GM23248 (cell line): ENCODE data around the gene LIM2.

ENCODE experiments used
- EZH2 ChIP-seq: fragments of 200-600 bp; sonication (generic); IDR thresholded peaks from 2 replicates; pipeline ENCODE4 v1.6.1; 2018; ENCODE audit warnings: antibody characterized with exemption, mild to moderate bottlenecking; ENCODE audit not compliant: insufficient read depth, poor library complexity, severe bottlenecking
- EZH2phosphoT487 ChIP-seq: fragments of 200-600 bp; sonication (generic); IDR thresholded peaks from 2 replicates; pipeline ENCODE4 v1.6.1; 2018; ENCODE audit warnings: antibody characterized with exemption, moderate library complexity, mild to moderate bottlenecking, low read depth; ENCODE audit not compliant: insufficient read depth

DNA sequence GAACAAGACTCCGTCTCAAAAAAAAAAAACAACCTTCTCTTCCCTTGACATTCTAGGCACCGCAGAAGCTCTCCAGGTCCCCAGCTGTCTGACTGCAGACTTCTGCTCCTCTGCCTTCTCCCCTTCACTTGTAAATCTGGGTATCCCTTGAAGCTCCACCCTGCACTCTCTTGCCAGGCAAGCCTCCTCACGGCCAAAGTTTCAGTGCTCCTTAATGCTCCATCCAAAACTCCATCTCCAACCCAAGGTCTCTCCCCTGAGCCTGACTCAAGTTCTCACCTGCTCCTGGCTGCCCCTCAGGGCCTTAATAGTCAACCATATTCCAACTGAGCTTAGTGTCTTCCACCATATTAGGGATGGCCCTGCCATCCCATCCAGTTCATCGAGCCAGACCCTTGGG lies 17.5 kb downstream of the LIM2 start:
- TF ChIP-seq EZH2 (no peak), EZH2phosphoT487 (no peak)
